ENCODE results near the gene CCL20.
"Not testable (repeated sequence)": the region's sequence is repeated elsewhere in the genome, so short reads cannot be mapped to it uniquely, and the experiment has no call there.

CCL20 gene, protein sequence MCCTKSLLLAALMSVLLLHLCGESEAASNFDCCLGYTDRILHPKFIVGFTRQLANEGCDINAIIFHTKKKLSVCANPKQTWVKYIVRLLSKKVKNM

DNA sequence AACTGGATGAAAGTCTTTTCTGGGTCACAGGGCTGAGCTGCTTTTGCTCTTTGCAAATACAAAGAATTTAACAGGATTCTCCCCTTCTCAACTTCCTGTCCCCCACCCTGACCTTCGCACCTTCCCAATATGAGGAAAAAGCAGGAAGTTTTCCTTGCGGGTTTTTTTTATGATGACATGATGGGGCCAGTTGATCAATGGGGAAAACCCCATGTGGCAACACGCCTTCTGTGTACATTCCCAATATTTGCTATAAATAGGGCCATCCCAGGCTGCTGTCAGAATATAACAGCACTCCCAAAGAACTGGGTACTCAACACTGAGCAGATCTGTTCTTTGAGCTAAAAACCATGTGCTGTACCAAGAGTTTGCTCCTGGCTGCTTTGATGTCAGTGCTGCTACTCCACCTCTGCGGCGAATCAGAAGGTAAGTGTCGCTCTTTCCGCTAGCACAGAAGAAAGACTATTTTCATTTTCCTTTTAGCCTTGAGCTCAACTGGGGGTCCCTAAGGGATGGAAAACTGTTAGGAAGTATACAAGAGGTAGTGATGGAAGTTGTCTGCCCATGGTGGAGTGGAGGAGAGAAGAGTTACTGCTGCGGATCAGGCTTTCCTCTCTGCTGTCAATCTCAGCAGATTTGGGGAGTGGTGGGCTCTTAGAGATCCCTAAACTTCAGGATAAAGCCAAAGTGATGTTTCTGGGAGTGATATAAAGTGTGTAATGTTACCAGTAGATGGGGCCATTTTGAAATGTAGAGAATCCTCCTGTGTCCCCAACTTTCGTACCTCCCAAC lies at the start of gene CCL20:
TSS of gene CCL20 (plus strand) at position 281 of the 792 bp plus-strand sequence. CDS start at position 351, 70 bp downstream.
- no peak for DNase-seq

DNA sequence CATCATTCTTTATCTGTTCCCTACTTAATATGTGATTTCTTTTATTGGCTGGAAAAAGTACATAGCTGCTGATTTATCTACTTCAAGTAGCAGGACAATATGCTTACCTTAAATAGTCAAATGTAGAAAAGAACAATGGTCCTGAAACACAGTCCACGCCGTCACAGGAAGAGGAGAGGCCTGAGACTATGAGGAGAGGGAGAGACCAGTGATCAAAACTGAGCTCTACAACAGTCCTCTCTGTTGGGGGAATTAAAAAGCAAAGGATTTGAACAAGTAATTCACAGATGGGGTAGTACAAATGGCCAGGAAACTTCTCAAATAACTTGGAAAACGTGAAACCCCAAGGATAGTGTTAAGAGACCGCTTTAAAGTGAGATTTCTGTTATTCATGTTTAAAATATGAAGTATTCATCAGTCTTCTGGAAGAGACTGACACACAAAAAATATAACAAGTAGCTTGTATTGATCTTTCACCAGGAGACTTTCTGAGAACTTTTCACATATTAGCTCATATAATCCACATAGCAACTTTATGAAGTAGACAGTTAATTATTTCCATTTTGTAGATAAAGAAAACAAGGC lies 47.8 kb upstream of the CCL20 start:
- DNase-seq = no peak

DNA sequence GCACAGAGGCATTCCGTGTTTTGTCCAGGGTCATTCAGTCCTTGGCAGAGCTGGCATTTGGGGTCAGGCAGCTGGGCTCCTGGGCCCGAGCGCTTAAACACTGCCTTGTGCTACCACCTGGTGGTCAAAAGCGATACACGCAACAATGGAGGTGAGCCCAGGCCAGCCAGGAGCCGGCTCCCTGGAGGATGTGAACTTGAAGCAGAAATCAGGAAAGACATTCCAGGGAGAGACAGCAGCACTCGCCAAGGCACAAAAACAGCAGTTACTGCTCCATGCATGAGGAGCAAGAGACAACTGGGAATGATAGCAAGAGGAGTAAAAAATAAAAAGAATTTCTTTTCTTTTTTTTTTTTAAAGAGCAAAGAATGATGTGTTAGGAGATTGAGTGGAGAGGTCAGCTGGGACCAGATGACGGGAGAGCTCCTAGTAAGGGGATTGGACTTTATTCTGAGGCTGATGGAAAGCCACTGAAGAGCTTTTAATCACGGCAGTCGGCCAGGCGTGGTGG lies 47.2 kb upstream of the CCL20 start:
- peak; percentile 70 for DNase-seq

DNA sequence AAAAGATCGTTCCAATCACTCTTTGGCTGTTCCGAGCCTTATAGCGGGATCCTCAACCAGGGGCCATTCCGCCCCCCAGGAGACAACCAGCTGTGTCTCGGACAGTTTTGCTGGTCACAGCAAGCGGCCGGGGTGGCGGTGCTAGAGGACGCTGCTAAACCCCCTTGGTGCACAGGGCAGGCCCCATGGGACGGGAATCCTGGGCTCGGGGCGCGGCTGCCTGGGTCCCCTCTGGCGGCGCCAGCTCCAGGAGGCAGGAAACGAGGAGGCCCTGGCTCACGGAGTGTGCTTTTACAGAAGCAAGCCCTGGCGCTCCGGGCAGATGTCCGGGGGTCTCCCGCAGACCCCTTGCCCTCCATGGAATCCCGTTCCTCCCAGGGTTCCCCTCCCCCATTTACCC lies 45.8 kb upstream of the CCL20 start:
- DNase-seq = no peak

DNA sequence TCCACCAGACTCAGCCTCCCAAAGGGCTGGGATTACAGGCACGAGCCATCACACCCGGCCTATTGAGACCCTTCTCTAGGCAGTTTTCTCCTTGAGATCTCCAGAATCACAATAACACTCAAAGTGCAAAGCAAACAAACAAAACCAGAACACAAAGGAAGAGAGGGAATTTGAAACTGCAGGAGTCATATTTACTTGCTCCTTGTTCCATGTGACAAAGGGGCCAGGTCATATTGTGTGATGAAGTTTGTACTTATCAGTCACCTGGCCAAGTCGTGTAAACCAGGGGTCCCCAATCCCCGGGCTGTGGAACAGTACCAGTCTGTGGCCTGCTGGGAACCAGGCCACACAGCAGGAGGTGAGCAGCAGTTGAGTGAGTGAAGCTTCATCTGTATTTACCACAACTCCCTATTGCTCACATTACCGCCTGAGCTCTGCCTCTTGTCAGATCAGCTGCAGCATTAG lies 41.4 kb upstream of the CCL20 start:
- no peak for DNase-seq

DNA sequence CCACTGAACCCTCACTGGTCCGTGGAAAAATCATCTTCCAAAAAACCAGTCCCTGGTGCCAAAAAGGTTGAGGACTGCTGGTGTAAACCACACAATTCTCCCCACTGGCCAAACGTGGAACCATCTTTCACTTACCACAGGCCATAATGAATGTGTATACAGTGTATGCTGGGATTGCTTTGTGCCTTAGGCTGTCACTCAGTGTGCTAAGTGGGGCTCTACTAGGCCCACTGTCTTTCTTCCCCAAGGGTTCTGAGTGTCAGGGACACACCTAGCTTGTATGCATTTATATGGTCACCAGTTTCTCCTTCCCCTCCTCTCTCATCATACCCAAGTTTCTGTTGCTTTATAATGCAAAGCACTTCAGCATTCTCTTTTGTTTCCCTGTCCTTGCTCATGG lies 40.7 kb upstream of the CCL20 start:
- DNase-seq = no peak

DNA sequence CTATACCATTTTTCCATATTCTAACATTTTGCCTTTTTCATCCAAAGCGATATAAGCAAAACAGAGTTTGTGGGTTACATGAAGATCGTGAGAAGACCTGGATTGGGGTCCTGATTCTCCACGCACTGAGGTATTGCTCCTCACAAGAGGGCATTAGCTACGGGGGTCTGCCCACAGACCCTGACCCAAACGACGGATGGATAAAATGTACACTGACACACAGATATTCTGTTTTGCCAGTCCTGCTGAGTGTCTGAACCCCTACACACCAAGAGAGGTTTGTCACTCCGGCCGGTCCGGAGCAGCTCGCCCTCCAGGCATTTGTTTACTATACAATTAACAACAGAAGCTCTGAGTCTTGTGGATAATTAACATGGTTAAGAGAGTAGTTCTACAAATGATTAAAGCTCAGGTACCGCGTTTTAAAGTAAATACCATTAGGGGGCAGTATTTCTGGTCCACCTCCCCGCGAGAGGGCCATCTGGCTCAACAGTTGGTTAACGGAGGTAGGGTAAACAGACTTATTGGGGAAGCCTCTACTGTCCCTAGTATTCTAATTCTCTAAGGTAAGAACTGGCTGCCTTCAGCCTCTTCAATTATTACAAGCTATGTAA lies 39.5 kb upstream of the CCL20 start:
- no peak for DNase-seq

DNA sequence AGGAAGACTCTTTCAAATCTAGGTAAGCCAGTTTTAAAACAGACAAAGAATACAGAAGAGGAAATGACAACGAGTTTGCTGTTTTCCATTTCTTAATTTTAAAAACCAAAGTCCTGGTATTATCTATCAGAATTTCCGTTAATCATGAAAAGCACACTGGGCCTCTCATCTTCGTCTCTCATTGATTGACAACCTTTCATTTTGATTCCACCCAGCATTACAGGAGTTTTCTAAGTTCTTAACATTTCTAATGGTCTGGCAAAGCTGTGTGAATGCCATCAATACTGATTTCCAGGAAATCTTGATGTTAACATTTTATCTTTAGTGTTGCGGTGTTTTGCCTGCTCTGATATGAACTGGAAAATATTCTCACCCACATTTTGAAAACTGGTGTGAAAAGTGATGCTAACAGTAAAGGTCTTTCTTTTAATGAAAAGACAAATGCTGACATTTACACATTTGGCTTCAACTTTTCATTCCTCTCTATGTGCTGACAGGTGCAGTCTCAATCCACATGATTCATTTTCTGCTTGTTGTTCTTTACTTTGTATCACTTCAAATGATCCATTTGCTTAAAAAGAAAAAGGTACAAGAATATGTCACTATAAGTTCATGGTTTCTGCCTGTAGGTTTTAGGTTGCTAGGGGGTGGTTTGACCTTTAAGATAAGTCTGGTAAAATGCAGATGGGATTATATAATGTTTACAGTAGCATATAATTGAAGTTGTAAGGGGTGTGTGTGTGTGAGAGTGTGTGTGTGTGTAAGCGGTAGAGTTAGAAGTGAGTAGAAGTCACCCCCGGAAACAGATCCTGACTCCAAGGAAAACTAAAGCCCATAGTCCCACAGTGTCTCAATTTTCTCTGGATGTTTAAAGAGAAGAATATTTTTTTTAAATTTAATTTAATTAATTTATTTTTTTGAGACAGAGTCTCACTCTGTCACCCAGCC lies 38.5 kb upstream of the CCL20 start:
- no peak for DNase-seq

DNA sequence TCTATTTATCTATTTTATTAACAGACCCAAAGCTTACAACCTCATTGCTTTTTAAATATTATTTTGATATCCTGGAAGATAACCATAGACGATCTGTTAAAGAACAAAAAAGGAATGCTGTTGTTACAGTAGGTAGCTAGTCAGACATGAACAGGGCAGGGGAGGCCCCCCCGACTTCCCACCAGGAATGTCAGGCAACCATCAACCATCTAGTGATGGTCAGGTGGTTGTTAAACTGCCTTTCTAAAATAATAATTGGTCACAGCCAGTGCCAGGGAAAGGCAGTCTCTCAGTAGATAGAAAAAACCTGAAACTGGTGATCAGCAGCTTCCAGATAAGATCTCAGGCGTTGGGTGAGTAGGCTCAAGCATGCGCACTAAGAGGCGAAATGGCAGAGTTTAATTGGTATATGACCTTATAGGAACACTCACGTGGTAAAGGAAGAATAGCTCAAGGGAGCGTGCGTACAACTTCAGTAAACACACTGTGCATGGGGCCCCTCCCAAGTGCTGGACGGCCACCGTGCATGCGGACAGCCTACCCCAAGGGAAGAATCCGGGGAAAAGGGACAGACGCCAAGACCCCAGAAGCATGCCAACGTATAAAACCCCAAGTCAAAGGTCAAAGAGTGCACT lies 32.5 kb upstream of the CCL20 start:
- DNase-seq = no peak

DNA sequence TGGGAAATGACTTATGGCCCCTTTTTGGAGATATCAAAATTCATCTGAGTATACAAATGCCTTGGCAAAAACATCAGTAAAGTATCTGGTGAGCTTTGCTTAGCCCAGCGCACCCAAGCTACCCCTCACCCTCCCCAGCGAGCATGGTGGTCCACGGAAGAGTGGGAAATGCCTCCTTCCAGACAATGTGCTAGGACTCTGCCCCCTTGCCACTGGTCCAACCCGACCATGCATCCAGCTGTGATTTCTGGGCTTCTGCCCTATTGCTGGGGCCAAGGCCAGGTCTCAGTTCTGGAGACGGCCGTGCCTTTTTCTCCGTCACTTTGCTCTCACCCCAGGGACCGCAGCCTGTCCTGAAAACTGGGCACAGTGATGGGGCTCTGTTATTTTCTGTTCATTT lies 31.8 kb upstream of the CCL20 start:
- DNase-seq = no peak

DNA sequence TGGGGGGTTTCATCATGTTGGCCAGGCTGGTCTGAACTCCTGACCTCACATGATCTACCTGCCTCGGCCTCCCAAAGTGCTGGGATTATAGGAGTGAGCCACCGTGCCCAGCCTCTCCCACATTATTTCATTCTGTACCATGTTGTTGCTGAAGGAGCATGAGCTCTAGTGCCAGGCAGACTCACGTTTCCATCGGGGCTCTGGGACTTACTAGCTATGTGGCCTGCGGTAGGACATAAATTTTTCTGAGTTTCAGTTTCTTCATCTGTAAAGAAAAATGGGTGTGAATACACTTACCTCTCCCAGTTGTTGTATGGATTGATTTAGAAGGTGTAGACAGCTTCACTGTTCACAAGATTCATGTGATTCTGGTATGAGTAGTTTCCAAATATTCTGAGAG lies 30.8 kb upstream of the CCL20 start:
- DNase-seq = no peak

DNA sequence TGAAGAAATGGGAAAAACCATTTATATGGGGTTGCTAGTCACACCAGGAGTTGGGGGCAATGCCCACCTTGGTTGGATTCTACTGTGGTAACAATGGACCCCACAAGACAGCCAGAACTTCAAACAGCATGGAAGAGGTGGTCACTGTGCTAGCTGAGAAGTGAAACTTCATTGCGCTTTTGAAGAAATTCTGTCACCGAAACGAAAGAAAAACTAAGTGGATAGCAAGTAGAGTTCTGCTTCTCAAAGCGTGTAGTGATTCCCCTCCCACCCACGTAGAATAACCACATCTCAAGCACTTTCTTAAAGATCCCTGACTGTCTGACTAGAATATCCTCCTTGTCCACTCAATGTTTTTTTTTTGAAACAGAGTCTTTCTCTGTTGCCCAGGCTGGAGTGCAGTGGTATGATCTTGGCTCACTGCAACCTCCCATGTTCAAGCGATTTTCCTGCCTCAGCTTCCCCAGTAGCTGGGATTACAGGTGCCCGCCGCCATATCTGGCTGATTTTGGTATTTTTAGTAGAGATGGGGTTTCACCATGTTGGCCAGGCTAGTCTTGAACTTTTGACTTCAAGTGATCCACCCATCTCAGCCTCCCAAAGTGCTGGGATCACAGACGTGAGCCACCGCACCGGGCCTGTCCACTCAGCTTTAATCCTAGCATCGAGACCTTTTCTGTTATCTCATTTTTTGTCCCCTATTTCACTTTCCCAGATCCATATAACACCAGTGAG lies 30.1 kb upstream of the CCL20 start:
- no peak for DNase-seq

DNA sequence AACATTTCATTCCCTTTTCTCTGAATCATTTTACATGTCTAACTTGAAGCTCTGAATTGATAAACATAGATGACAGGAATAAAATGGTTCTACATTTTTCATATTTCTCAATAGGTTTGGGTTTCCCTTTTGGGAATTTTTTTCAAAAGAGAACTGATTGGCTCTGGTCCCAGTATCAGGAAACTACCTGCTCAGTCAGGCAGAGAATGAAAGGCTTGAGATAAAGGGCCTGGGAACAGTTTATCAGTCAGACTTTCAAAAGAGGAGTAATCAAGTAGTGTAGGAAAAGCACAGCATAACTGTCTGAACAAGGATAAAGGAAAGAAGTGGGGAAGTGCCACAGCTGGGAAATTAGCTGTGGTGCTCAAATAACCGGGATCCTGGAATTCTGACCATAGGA lies 28.3 kb upstream of the CCL20 start:
- no peak for DNase-seq

DNA sequence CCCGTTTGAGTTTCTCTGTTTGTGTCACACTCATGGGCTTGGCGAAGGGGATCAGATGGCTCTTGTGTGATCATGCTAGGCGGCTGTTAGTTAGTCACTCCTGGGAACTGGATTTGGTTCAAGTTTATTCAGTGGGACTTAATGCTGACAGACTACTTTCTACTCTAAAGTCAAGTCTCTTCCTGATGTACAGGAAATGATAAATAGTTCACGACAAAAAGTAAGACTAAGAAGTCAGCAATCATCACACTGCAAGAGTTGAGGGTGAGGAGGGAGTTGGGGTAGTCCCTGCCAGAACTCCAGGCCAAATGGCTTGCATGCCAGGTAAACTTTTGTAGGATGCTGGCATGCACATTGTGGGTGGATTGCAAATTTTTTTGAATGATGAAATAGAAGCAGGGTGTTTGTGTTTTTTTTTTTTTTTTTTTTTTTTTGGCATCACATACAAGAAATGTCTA lies 25.1 kb upstream of the CCL20 start:
- no peak for DNase-seq

DNA sequence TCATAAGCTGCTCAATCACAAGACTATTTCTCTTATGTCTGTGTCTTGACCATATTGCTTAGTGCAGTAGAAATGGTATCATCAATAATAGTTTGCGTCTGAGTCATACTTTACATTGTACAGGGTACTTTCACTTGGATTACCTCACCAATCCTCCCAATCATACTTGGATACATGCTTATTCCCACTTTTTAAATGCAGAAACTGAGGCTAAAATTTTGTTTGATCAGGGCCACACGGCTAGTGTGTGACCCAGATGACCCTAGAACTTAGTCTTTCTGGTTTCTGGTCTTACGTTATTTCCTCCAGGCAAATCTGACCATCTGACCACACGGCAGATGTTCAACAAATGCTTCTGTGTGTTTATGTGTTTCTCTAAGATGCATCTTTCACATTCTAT lies 23.8 kb upstream of the CCL20 start:
- DNase-seq = no peak

DNA sequence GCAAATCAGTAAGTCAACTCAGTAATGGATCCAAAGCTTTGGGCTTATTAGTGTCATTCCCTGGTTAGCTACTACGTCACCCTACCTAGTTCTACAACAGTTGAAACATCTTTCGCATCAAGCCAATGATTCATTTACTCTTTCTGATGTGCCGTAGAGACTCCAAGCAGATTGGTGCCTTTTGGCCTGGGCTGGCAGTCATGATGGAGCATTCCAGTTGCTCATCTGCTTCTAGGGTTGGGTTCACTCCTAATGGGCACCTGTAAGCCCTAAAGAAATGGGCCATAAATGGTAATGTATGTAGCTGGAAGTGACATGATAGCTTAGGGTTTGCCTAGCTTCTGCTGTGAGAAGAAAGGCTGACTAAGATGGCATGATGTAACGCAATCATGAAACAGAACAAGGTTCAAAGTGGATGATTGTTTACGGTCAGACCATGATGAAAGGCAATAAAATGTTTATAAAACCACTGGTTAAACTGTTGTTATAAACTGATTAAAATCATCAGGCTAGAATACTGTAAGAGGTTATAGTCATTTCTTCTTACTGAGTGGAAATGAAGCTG lies 20.4 kb upstream of the CCL20 start:
- DNase-seq = no peak

DNA sequence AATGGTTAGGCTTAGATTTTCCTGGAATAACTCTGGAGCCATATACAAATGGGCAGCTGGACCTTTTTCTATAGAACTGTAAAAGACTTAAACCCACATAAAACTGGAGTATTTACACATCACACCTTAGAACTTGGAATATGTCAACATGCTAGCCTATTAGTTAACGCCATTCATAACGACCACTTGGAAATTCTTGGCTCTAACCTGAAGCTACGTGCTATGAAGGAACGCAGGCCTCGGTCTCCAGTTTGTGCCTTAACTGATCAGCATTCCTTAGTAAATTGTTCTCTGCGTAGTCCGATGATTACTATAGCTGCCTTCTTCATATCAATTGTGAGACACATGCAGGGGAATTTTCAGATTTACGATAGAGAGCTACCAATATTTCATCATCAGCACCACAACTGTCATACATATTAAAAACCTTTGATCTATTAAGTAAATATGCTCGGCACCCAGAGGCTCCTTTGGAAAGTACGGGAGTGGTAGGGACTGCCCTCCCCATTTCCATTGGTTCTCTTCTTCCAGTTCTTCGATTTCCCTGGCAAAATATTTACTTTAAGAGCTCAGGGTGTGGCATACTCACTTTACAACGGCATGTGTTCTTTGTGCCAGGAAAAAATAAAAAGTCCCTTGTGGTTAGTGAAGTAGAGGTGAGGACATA lies 17.5 kb upstream of the CCL20 start:
- no peak for DNase-seq

DNA sequence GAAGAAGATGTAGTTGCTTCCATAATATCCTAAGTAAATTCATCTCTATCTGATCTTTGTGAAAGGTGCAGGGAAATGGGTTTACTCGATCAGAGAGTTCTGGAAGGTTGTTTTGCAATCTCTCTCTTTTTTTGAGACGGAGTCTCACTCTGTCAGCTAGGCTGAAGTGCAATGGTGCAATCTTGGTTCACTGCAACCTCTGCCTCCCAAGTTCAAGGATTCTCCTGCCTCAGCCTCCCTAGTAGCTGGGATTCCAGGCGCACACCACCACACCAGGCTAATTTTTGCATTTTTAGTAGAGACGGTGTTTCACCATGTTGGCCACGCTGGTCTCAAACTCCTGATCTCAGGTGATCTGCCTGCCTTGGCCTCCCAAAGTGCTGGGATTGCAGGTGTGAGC lies 16.9 kb upstream of the CCL20 start:
- DNase-seq = not testable (repeated sequence)

DNA sequence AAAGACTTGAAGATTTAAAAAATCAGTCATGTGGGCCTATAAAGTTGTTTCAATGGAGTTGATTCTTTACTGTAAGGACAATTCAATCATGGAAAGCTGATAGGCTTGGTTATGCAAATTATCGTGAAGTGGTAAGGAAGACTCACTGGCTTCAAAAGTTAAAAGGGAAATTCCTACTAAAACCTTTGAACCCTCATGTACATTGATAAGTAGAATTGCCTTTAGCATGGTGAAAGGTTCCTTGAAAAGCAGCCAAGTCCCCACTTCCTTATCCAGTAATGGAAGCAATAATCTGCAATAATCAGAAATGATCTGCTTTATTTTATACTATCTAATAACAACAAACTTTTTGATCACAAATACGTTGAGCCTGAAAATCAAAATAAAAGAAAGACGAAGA lies 14.4 kb upstream of the CCL20 start:
- DNase-seq = no peak

DNA sequence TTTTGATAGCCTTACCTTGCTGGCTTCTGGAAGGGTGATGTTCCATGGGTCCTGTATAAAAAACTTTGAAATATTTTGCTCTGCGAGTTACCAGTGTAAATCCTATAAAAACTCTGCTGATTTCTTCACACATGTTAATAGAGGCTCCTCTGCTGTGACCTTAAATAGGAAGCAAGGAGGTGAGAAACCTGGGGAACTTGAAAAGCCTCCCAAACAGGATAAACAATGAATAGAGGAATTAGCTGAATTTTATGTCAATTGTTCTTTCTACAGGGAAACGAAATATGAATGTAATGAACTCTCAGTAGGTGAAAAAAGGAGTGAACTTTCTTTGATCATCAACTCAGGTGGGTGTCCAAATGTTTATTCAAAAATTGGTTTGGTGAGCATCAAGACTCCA lies 10.8 kb upstream of the CCL20 start:
- no peak for DNase-seq

Data from stimulated activated CD4-positive, alpha-beta T cell treated with anti-CD3 and anti-CD28 coated beads, Interleukin-4, amount 100 ng/mL, for 24 hours (primary cell).